ENCODE results near the gene NTF4.

DNA sequence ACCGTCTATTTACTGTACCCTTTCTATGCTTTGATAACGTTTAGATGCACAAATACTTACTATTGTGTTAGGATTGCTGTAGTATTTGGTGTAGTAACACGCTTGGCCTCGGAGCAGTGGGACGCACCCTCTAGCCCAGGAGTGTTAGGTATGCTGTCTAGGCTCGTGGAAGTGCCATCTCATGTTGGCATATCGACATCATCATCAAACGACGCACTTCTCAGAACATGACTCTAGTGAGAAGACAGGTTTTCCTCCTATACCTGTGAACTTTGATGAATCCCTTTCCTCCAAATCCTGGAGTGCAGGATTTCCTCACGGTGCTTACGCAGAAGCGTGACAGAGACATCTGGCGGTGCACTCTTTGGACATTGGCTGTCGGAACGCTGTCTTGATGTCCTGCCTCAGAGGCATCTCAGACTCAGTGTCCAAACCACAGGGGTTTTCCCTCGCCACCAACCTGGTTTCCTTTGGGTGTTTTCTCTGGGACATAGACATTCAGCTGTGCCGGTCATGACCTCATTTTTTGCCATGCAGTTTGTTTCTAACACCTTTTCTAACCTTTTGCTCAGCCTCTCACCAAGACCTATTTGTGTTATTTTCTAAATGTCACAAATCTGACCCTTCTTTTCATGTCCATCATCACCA lies 26.9 kb upstream of the NTF4 start:
- TF ChIP-seq, protein P1, sequence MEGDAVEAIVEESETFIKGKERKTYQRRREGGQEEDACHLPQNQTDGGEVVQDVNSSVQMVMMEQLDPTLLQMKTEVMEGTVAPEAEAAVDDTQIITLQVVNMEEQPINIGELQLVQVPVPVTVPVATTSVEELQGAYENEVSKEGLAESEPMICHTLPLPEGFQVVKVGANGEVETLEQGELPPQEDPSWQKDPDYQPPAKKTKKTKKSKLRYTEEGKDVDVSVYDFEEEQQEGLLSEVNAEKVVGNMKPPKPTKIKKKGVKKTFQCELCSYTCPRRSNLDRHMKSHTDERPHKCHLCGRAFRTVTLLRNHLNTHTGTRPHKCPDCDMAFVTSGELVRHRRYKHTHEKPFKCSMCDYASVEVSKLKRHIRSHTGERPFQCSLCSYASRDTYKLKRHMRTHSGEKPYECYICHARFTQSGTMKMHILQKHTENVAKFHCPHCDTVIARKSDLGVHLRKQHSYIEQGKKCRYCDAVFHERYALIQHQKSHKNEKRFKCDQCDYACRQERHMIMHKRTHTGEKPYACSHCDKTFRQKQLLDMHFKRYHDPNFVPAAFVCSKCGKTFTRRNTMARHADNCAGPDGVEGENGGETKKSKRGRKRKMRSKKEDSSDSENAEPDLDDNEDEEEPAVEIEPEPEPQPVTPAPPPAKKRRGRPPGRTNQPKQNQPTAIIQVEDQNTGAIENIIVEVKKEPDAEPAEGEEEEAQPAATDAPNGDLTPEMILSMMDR (IDR thresholded peaks at IDR 0.05; ENCODE audit: low read length), result no peak
- no peak for TF ChIP-seq EZH2 (IDR thresholded peaks at IDR 0.05; ENCODE audit: borderline replicate concordance, low read length)
